ENCODE measurements around the gene PNKD.

PNKD gene

DNA sequence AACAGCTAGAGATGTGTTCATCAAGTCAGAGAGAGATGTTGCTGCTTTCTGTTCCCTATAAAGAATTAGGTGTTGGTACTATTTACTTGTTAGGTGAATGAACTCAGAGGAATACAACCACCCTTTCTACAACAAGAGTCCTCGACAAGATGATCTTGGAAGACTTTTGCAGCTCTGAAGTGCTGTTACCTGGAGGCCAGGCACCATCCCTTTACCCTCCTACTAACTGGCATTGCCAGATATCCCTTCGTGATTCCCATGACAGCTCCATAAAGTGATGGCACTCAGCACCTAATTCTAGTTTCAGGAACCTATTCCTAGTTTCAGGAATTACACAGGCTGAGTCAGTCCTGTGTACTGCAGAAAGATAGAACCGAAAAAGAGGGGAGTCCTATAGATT lies 43.4 kb upstream of the PNKD start:
- TF ChIP-seq YY1 (IDR thresholded peaks at IDR 0.05; ENCODE audit: low read depth): no peak
- no peak for TF ChIP-seq ZBTB7A (IDR thresholded peaks at IDR 0.05; ENCODE audit: low read depth)
- no peak for TF ChIP-seq NFIC (IDR thresholded peaks at IDR 0.05)
- TF ChIP-seq EP300 (IDR thresholded peaks at IDR 0.05; ENCODE audit: borderline replicate concordance): no peak
- TF ChIP-seq TAF1 (IDR thresholded peaks at IDR 0.05; ENCODE audit: low read depth): no peak
- TF ChIP-seq MAX (IDR thresholded peaks at IDR 0.05): no peak
- TF ChIP-seq EGR1 (IDR thresholded peaks at IDR 0.05): no peak
- no peak for TF ChIP-seq CREB1 (IDR thresholded peaks at IDR 0.05; ENCODE audit: low read depth)
- TF ChIP-seq RAD21 (IDR thresholded peaks at IDR 0.05; ENCODE audit: low read depth): no peak
- TF ChIP-seq REST (IDR thresholded peaks at IDR 0.05; ENCODE audit: low read depth): no peak
- no peak for TF ChIP-seq CEBPB (IDR thresholded peaks at IDR 0.05)
- TF ChIP-seq TCF12 (IDR thresholded peaks at IDR 0.05; ENCODE audit: low read depth): no peak

DNA sequence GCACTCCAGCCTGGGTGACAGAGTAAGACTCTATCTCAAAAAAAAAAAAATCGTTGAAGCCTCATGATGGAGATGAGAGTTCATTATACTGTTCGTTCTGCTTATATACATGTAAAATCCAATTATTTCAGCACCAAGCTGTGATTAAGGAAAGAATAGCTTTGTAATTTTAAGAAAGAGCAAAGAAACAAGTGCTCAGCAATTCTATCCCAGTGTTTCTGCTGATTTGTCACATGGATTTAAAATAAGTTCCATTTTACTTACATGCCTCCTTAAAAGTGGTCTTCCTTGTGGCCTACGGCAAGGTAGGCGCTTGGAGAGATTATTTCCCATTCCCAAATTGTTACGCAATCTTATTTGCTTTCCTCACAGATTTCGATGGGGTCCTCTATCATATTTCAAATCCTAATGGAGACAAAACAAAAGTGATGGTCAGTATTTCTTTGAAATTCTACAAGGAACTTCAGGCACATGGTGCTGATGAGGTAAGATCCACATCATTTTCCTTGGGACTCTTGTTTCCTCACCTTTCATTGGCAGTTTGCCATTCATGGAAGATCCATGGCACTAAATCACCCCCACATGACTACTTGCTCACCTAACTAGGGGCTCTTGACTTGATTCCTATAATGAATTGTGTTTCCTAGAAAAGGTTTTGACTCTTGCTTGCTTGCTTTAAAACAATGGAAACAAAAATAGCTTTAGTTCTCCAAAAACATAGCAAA lies 41.8 kb upstream of the PNKD start:
- peak; percentile 17; the same call in 1 of the 2 replicates for TF ChIP-seq NFIC (IDR thresholded peaks at IDR 0.05)
- no peak for TF ChIP-seq EP300 (IDR thresholded peaks at IDR 0.05; ENCODE audit: borderline replicate concordance)
- no peak for TF ChIP-seq USF1 (IDR thresholded peaks at IDR 0.05)
- TF ChIP-seq CEBPB (IDR thresholded peaks at IDR 0.05): peak; percentile 83

GRCh38 chr2:218229239-218229638 lies 41.1 kb upstream of the PNKD start:
- TF ChIP-seq TEAD4 (IDR thresholded peaks at IDR 0.05) (no peak), FOXM1 (IDR thresholded peaks at IDR 0.05; ENCODE audit: borderline replicate concordance, low read depth) (no peak), EP300 (IDR thresholded peaks at IDR 0.05; ENCODE audit: borderline replicate concordance) (no peak), USF1 (IDR thresholded peaks at IDR 0.05) (no peak), ZBTB7A (IDR thresholded peaks at IDR 0.05; ENCODE audit: low read depth) (no peak), TAF1 (IDR thresholded peaks at IDR 0.05; ENCODE audit: low read depth) (no peak), RAD21 (IDR thresholded peaks at IDR 0.05; ENCODE audit: low read depth) (no peak), CREB1 (IDR thresholded peaks at IDR 0.05; ENCODE audit: low read depth) (no peak), REST (IDR thresholded peaks at IDR 0.05; ENCODE audit: low read depth) (no peak), MAX (IDR thresholded peaks at IDR 0.05) (no peak), NFIC (IDR thresholded peaks at IDR 0.05) (no peak), YY1 (IDR thresholded peaks at IDR 0.05; ENCODE audit: low read depth) (no peak), CEBPB (IDR thresholded peaks at IDR 0.05) (no peak), TCF12 (IDR thresholded peaks at IDR 0.05; ENCODE audit: low read depth) (no peak), EGR1 (IDR thresholded peaks at IDR 0.05) (no peak)

DNA sequence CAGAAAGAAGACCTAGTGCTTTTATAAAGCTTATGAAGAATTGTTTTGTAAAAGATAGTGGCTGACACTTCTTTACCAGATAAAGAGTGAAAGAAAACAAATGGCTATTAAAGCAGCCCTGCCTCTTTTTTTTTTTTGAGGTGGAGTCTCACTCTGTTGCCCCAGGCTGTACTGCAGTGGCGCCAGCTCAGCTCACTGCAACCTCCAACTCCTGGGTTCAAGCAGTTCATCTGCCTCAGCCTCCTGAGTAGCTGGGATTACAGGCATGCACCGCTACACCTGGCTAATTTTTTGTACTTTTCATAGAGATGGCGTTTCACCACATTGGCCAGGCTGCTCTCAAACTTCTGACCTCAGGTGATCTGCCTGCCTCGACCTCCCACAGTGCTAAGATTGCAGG lies 40.5 kb upstream of the PNKD start:
- TF ChIP-seq TCF12 (IDR thresholded peaks at IDR 0.05; ENCODE audit: low read depth): no peak
- no peak for TF ChIP-seq EGR1 (IDR thresholded peaks at IDR 0.05)
- TF ChIP-seq USF1 (IDR thresholded peaks at IDR 0.05): no peak
- TF ChIP-seq ZBTB7A (IDR thresholded peaks at IDR 0.05; ENCODE audit: low read depth): no peak
- TF ChIP-seq YY1 (IDR thresholded peaks at IDR 0.05; ENCODE audit: low read depth): no peak

DNA sequence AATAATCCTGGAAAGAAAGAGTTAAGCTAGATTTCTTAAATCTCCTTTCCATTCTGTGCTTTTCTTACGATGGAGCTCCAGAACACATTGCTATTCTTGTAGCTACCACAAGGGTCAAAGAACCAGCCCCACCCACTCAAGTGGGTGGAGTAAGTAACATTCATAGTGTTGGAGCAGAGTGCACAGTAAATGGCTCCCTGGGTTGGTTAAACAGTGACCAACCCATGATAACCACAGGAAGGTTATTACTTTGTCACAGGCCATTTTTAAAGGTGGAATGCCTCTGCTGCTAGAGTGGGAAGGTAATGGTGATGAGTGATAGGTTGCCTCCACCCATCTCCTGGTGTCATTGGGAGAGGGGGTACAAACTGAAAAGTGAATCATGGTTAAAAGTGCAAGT lies 39.4 kb upstream of the PNKD start:
- TF ChIP-seq USF1 (IDR thresholded peaks at IDR 0.05) (no peak), NFIC (IDR thresholded peaks at IDR 0.05) (no peak), EP300 (IDR thresholded peaks at IDR 0.05; ENCODE audit: borderline replicate concordance) (no peak), FOXM1 (IDR thresholded peaks at IDR 0.05; ENCODE audit: borderline replicate concordance, low read depth) (no peak), YY1 (IDR thresholded peaks at IDR 0.05; ENCODE audit: low read depth) (no peak), REST (IDR thresholded peaks at IDR 0.05; ENCODE audit: low read depth) (no peak)
